Suprapubic skin (tissue), 4 donors: ENCODE data around the gene ALDH1A1. TPM values are rescaled to one million over a fixed set of nuclear protein-coding genes. Genes with fewer than 3 reads are reported as not detected.

Experiments used
- DNase-seq, 2 donors: peaks; one replicate each; pipeline ENCODE4 v3.0.0-alpha.2; 2019; ENCODE audit warnings: low spot score in 2 of 2
- H3K27ac ChIP-seq: fragments of 200-600 bp; sonication (generic); one replicate; pipeline ENCODE4 v1.5.1; 2019
- H3K27me3 ChIP-seq: fragments of 200-600 bp; sonication (generic); one replicate; pipeline ENCODE4 v1.5.1; 2019
- H3K36me3 ChIP-seq: fragments of 200-600 bp; sonication (generic); one replicate; pipeline ENCODE4 v1.5.1; 2019
- H3K4me1 ChIP-seq: fragments of 200-600 bp; sonication (generic); one replicate; pipeline ENCODE4 v1.5.1; 2019
- H3K4me3 ChIP-seq: fragments of 200-600 bp; sonication (generic); one replicate; pipeline ENCODE4 v1.5.1; 2019; ENCODE audit warnings: mild to moderate bottlenecking
- H3K9me3 ChIP-seq: fragments of 200-600 bp; sonication (generic); one replicate; pipeline ENCODE4 v1.5.1; 2019
- CTCF ChIP-seq, 2 donors: fragments of 200-600 bp in 1 of 2; fragments of 450-650 bp in 1 of 2; sonication (generic) in 1 of 2; IDR thresholded peaks; one replicate each; pipeline ENCODE4 v1.5.1; 2016 to 2019; ENCODE audit warnings: antibody characterized with exemption in 2 of 2, mild to moderate bottlenecking in 1 of 2, moderate library complexity in 1 of 2
- EP300 ChIP-seq: sonication (generic); formaldehyde crosslinking; IDR thresholded peaks from one replicate; pipeline ENCODE4 v1.6.1; 2017; ENCODE audit warnings: antibody characterized with exemption
- POLR2A ChIP-seq, 2 donors: fragments of 450-650 bp; IDR thresholded peaks; one replicate each; pipeline ENCODE4 v1.6.1; 2017; ENCODE audit warnings: antibody characterized with exemption in 2 of 2, mild to moderate bottlenecking in 2 of 2, moderate library complexity in 2 of 2
- POLR2AphosphoS5 ChIP-seq, 3 donors: sonication (generic); formaldehyde crosslinking; IDR thresholded peaks; one replicate each; pipeline ENCODE4 v1.6.1; 2017; ENCODE audit warnings: antibody characterized with exemption in 3 of 3
- WGBS: methylation state at CpG from one replicate; pipeline ENCODE4 v1.1.5; 2018; 5-methylcytosine and 5-hydroxymethylcytosine counted together
- total RNA-seq, 4 donors: library from RNA; depleted of rRNA; stranded (reverse); fragments of >200 nt; gene quantifications; one replicate each; pipeline ENCODE4 v1.1.0, GENCODE V29; 2016

Gene ALDH1A1
- total RNA-seq, 4 donors from 2014 or later: 7.7 to 19.2 (median 11.2) TPM

DNA sequence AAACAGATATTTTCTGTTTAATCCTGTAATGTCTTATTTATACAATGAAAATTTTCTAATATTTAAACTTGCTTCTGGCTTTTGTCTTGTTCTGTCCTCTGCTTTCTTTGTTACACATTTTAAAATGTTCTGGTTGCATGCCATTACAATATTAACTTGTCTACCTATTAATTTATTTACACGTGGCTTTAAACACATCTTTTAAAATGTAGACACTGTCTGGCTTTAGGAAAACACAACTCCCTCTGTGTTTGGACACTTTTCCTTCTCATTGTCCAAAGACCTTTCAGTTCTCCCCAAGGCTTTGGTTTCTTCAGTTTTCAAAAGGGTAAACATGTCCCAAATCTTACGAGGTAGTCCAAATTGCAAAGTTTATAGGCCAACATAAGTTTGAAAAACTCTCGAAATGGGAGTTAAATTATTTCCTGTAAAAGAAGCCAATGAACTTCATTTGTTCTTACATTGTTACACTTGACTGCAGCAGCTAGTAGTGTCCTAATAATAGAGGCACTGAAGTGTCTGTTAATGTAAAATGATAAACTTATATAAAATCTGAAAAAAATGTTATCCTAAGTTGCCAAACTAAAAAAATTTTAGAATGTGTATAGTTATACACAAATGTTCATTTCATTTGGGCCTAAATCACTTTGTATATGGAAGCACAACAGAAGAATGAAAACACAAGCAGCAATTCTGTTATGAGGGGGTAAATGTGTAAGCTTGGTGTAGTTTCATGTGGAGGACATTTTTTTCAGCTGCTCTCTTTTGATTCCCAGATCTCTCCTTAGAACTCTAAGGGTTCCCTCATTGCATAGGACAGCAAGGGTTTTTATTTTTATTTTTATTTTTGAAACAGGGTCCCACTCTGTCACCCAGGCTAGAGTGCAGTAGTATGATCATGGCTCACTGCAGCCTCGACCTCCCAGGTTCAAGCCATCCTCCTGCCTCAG, 53.8 kb downstream of the ALDH1A1 start:
- H3K4me3 ChIP-seq: no peak overlapping the region
- TF ChIP-seq EP300: no peak
- no peak for TF ChIP-seq POLR2A (IDR thresholded peaks at IDR 0.05)
- TF ChIP-seq CTCF (IDR thresholded peaks at IDR 0.05): no peak
- TF ChIP-seq POLR2AphosphoS5 (IDR thresholded peaks at IDR 0.05): no peak
- DNase-seq: no peak
- no peak overlapping the region for H3K27ac ChIP-seq
- no peaks in the 10 kb centered on the region for H3K4me1 ChIP-seq
- H3K27me3 ChIP-seq: no peaks in the 10 kb centered on the region
- no peaks in the 10 kb centered on the region for H3K36me3 ChIP-seq
- no peaks in the 10 kb centered on the region for H3K9me3 ChIP-seq
- 81% methylated on average over 4 of the region's 4 CpGs for WGBS

DNA sequence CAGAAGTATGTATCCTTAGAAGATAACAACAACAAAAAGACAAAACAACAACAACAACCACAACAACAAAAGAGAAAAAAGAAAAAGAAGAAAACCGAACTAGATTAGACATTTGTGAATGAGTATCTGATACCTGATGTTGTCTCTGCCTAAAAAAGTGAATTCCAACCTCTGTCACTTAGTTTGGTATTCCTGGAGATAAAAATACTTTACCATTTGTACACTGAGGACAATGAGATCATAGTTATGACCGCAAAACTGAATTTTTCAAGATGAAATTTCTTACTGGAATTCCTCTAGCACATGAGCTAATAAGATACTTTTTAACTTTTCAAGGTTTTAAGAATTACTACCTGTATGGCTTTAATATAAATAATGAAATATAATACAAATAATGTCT, 54.5 kb downstream of the ALDH1A1 start:
- no peak overlapping the region for H3K4me3 ChIP-seq
- H3K27ac ChIP-seq: no peak overlapping the region
- TF ChIP-seq POLR2AphosphoS5 (IDR thresholded peaks at IDR 0.05) (no peak), CTCF (IDR thresholded peaks at IDR 0.05) (no peak), EP300 (no peak), POLR2A (IDR thresholded peaks at IDR 0.05) (no peak)
- no peaks in the 10 kb centered on the region for H3K27me3 ChIP-seq
- 92% methylated on average over 2 of the region's 2 CpGs for WGBS
- H3K36me3 ChIP-seq: no peaks in the 10 kb centered on the region
- DNase-seq: no peak
- no peaks in the 10 kb centered on the region for H3K9me3 ChIP-seq
- no peaks in the 10 kb centered on the region for H3K4me1 ChIP-seq

GRCh38 chr9:72897069-72897649, 55.7 kb downstream of the ALDH1A1 start:
- Histone ChIP-seq H3K36me3 (no peaks in the 10 kb centered on the region), H3K9me3 (no peaks in the 10 kb centered on the region), H3K4me1 (no peaks in the 10 kb centered on the region), H3K4me3 (no peak overlapping the region), H3K27ac (no peak overlapping the region), H3K27me3 (no peaks in the 10 kb centered on the region)
- no peak for TF ChIP-seq CTCF (IDR thresholded peaks at IDR 0.05)
- no peak for TF ChIP-seq EP300
- no peak for TF ChIP-seq POLR2A (IDR thresholded peaks at IDR 0.05)
- no peak for TF ChIP-seq POLR2AphosphoS5 (IDR thresholded peaks at IDR 0.05)
- DNase-seq: no peak
- WGBS: 77% methylated on average over 3 of the region's 3 CpGs

GRCh38 chr9:72896439-72896838, 56.4 kb downstream of the ALDH1A1 start:
- Histone ChIP-seq H3K27me3 (no peaks in the 10 kb centered on the region), H3K4me3 (no peak overlapping the region), H3K36me3 (no peaks in the 10 kb centered on the region), H3K9me3 (no peaks in the 10 kb centered on the region), H3K4me1 (no peaks in the 10 kb centered on the region), H3K27ac (no peak overlapping the region)
- TF ChIP-seq EP300 (no peak), POLR2A (IDR thresholded peaks at IDR 0.05) (no peak), POLR2AphosphoS5 (IDR thresholded peaks at IDR 0.05) (no peak), CTCF (IDR thresholded peaks at IDR 0.05) (no peak)
- WGBS: 92% methylated on average over 1 of the region's 1 CpG
- DNase-seq: no peak

DNA sequence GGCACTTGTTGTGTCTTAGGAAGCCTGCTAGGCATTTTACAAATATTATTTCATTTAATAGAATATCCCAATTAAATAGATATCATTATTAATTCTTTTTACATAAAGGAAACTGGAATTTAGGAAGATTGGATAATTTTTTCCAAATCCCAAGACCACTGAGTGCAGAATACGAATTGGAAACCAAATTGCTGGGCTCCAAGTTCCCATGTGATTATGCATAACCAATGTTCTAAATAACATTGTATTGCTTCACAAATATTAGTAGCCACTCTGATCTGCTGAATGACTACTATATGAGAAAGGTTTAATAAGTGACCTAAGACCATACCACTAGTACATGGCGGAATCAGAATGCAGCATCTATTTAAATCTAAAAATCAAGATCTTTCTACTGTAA, 57.7 kb downstream of the ALDH1A1 start:
- no peak for DNase-seq
- 91% methylated on average over 2 of the region's 2 CpGs for WGBS
- H3K4me1 ChIP-seq: no peaks in the 10 kb centered on the region
- no peaks in the 10 kb centered on the region for H3K36me3 ChIP-seq
- no peak overlapping the region for H3K27ac ChIP-seq
- TF ChIP-seq POLR2A (IDR thresholded peaks at IDR 0.05): no peak
- TF ChIP-seq CTCF (IDR thresholded peaks at IDR 0.05): no peak
- TF ChIP-seq EP300: no peak
- no peak for TF ChIP-seq POLR2AphosphoS5 (IDR thresholded peaks at IDR 0.05)
- no peaks in the 10 kb centered on the region for H3K9me3 ChIP-seq
- no peak overlapping the region for H3K4me3 ChIP-seq
- H3K27me3 ChIP-seq: no peaks in the 10 kb centered on the region
